HCT116 (cell line): ENCODE results near the gene APOB. TPM values are rescaled to one million over a fixed set of nuclear protein-coding genes. Genes with fewer than 3 reads are reported as not detected.

ENCODE experiments used
- ATAC-seq: fragments of 200-7000 bp; cut with Tn5 transposase; 2 replicates; pipeline ENCODE4 v1.9.1; 2020; ENCODE audit warnings: mild to moderate bottlenecking, moderate library complexity
- BruUV-seq: library from RNA; stranded (reverse); fragments of 400-500 nt; replicated peaks from 2 replicates; lab custom pipeline; 2021; lab: Mats Ljungman, UMichigan
- CTCF ChIA-PET: fragments of 300-600 bp; sonication (Branson Sonifier 250); formaldehyde crosslinking; loops from one replicate; lab custom pipeline; 2021; ENCODE audit warnings: antibody characterized with exemption; lab: Charles Lee
- POLR2A ChIA-PET: fragments of 300-600, 350-600 bp; sonication (Branson Sonifier 250); formaldehyde crosslinking; loops from one replicate; lab custom pipeline; 2021; ENCODE audit warnings: antibody characterized with exemption; lab: Charles Lee
- RAD21 ChIA-PET, 2 experiments: fragments of 300-600 bp; sonication (Branson Sonifier 250); formaldehyde crosslinking; loops; one replicate each; lab custom pipeline; 2023; ENCODE audit warnings: low total read pairs in 2 of 2; ENCODE audit not compliant: uncharacterized antibody in 2 of 2, unreplicated experiment in 2 of 2, low non-redundant PET in 1 of 2; lab: Charles Lee
- DNase-seq: peaks from one replicate; pipeline ENCODE4 v3.0.0-alpha.2; 2010; ENCODE audit warnings: low read depth, low spot score
- H2AFZ ChIP-seq: fragments of 200-600 bp; shearing (Covaris generic), sonication (generic); 2 replicates; pipeline ENCODE4 v1.6.1; 2017; ENCODE audit warnings: low read depth, mixed run types, mixed read lengths, antibody characterized with exemption, low read length; ENCODE audit not compliant: poor library complexity, severe bottlenecking
- H3K27ac ChIP-seq: 2 replicates; pipeline ENCODE4 v1.5.1; 2012; ENCODE audit warnings: low read depth, low read length
- H3K27me3 ChIP-seq: fragments of 200-600 bp; sonication (generic); 2 replicates; pipeline ENCODE4 v1.6.1; 2016; ENCODE audit warnings: mixed run types, low read length, mixed read lengths; ENCODE audit not compliant: insufficient read depth
- H3K36me3 ChIP-seq, 2 experiments: fragments of 200-500 bp in 1 of 2; fragments of 200-600 bp in 1 of 2; sonication (Bioruptor generic) in 1 of 2; sonication (generic) in 1 of 2; 2 replicates each; pipeline versions ENCODE4 v1.5.1 to v1.6.1; 2014 to 2016; ENCODE audit warnings: low read length in 2 of 2, inconsistent platforms in 1 of 2, mixed read lengths in 1 of 2, mixed run types in 1 of 2; ENCODE audit not compliant: insufficient read depth in 2 of 2, control insufficient read depth in 1 of 2
- H3K4me1 ChIP-seq, 2 experiments: fragments of 200-600 bp in 1 of 2; sonication (generic) in 1 of 2; 2 replicates each; pipeline versions ENCODE4 v1.5.1 to v1.6.1; 2012 to 2017; ENCODE audit warnings: low read length in 2 of 2, inconsistent platforms in 1 of 2, mild to moderate bottlenecking in 1 of 2, mixed read lengths in 1 of 2, mixed run types in 1 of 2, moderate library complexity in 1 of 2; ENCODE audit not compliant: insufficient read depth in 2 of 2, control insufficient read depth in 1 of 2
- H3K4me2 ChIP-seq: fragments of 200-600 bp; sonication (generic); 2 replicates; pipeline ENCODE4 v1.6.1; 2017; ENCODE audit warnings: mixed run types, low read length, mixed read lengths
- H3K4me3 ChIP-seq, 2 experiments: fragments of 200-600 bp in 1 of 2; sonication (generic) in 1 of 2; replicated peaks in 1 of 2; 2 replicates each; pipeline ENCODE4 v1.5.1; 2011 to 2016; ENCODE audit warnings: low read length in 2 of 2, control low read depth in 1 of 2, low read depth in 1 of 2, mild to moderate bottlenecking in 1 of 2, mixed read lengths in 1 of 2, mixed run types in 1 of 2
- H3K79me2 ChIP-seq: fragments of 200-600 bp; sonication (generic); 2 replicates; pipeline ENCODE4 v1.6.1; 2017; ENCODE audit warnings: mild to moderate bottlenecking, mixed run types, low read length, moderate library complexity, mixed read lengths; ENCODE audit not compliant: insufficient read depth
- H3K9ac ChIP-seq: fragments of 200-600 bp; sonication (generic); 2 replicates; pipeline ENCODE4 v1.6.1; 2016; ENCODE audit warnings: low read length, mixed read lengths
- H3K9me2 ChIP-seq: fragments of 200-600 bp; sonication (generic), shearing (Covaris generic); 2 replicates; pipeline ENCODE4 v1.6.1; 2017; ENCODE audit warnings: mixed run types, mild to moderate bottlenecking, moderate library complexity; ENCODE audit not compliant: insufficient read depth
- H3K9me3 ChIP-seq, 2 experiments: fragments of 200-500 bp in 1 of 2; fragments of 200-600 bp in 1 of 2; sonication (Bioruptor generic) in 1 of 2; sonication (generic) in 1 of 2; 2 replicates each; pipeline ENCODE4 v1.6.1; 2014 to 2017; ENCODE audit warnings: low read length in 2 of 2, mixed read lengths in 2 of 2, inconsistent platforms in 1 of 2, low read depth in 1 of 2, mild to moderate bottlenecking in 1 of 2, mixed run types in 1 of 2, moderate library complexity in 1 of 2; ENCODE audit not compliant: control insufficient read depth in 1 of 2, insufficient read depth in 1 of 2
- H4K20me1 ChIP-seq: fragments of 200-600 bp; sonication (generic), shearing (Covaris generic); 2 replicates; pipeline ENCODE4 v1.6.1; 2017; ENCODE audit warnings: mixed run types, mild to moderate bottlenecking, moderate library complexity; ENCODE audit not compliant: insufficient read depth
- CTCF ChIP-seq, 3 experiments: fragments of 200-600 bp in 1 of 3; sonication (generic) in 1 of 3; IDR thresholded peaks in 2 of 3; conservative IDR thresholded peaks in 1 of 3; 2 replicates each; pipeline ENCODE4 v1.5.1; 2012 to 2017; ENCODE audit warnings: low read depth in 2 of 3, low read length in 2 of 3, antibody characterized with exemption in 1 of 3, borderline replicate concordance in 1 of 3, control low read depth in 1 of 3, mild to moderate bottlenecking in 1 of 3, mixed read lengths in 1 of 3, mixed run types in 1 of 3, moderate library complexity in 1 of 3; ENCODE audit not compliant: insufficient read depth in 1 of 3
- EGR1 ChIP-seq: IDR thresholded peaks from 2 replicates; pipeline ENCODE4 v1.6.1; 2012; ENCODE audit warnings: low read depth
- EZH2 ChIP-seq: fragments of 200-600 bp; sonication (generic); IDR thresholded peaks from 2 replicates; pipeline ENCODE4 v1.6.1; 2017; ENCODE audit warnings: antibody characterized with exemption, mixed run types
- EZH2phosphoT487 ChIP-seq: fragments of 200-600 bp; IDR thresholded peaks from 2 replicates; pipeline ENCODE4 v1.6.1; 2018; ENCODE audit warnings: antibody characterized with exemption, borderline replicate concordance
- MAX ChIP-seq: IDR thresholded peaks from 2 replicates; pipeline ENCODE4 v1.6.1; 2012
- POLR2A ChIP-seq: IDR thresholded peaks from 2 replicates; pipeline ENCODE4 v1.7.0; 2011; ENCODE audit warnings: borderline replicate concordance; ENCODE audit not compliant: insufficient read depth, insufficient read length; ENCODE audit errors: extremely low read depth
- RAD21 ChIP-seq: IDR thresholded peaks from 2 replicates; pipeline ENCODE4 v1.6.1; 2012; ENCODE audit warnings: low read depth, mild to moderate bottlenecking
- REST ChIP-seq: IDR thresholded peaks from 2 replicates; pipeline ENCODE4 v1.6.1; 2012; ENCODE audit warnings: low read depth
- SIN3A ChIP-seq: IDR thresholded peaks from 2 replicates; pipeline ENCODE4 v1.6.1; 2012; ENCODE audit warnings: low read depth
- ZBTB33 ChIP-seq: IDR thresholded peaks from 2 replicates; pipeline ENCODE4 v1.6.1; 2011; ENCODE audit warnings: mild to moderate bottlenecking, low read length, moderate library complexity; ENCODE audit not compliant: insufficient replicate concordance; ENCODE audit errors: extremely low read depth
- ZFX ChIP-seq: fragments of 450-650 bp; IDR thresholded peaks from 2 replicates; pipeline ENCODE4 v1.6.1; 2017
- intact Hi-C: fragments of 100-400 bp; cut with micrococcal nuclease; formaldehyde crosslinking; loops from 2 replicates; pipeline ENCODE4 v1.10.0; 2022
- total RNA-seq: library from RNA; stranded (reverse); gene quantifications from one replicate; pipeline ENCODE4 v1.2.1, GENCODE V29; 2021; ENCODE audit not compliant: unreplicated experiment

The APOB gene
- total RNA-seq, 1 experiment from 2014 or later = 1.6 TPM

- no peaks in the 10 kb centered on the region for H3K9me3 ChIP-seq
- no peak for ATAC-seq
These were observed 40.5 kb upstream of the APOB start for GRCh38 chr2:21084401-21084800.

GRCh38 chr2:21083482-21083881 is 39.6 kb upstream of the APOB start:
- POLR2A ChIA-PET = no interaction called here
- H3K36me3 ChIP-seq = no peaks in the 10 kb centered on the region
- no peaks in the 10 kb centered on the region for H3K9me3 ChIP-seq
- BruUV-seq = no TSS peak
- no peaks in the 10 kb centered on the region; the same call in 1 of the 2 replicates for H4K20me1 ChIP-seq
- intact Hi-C loops = no loop called here
- H3K4me2 ChIP-seq = no peak overlapping the region
- H3K4me3 ChIP-seq = no peak overlapping the region
- DNase-seq (no peak), ATAC-seq (no peak)
- H3K27me3 ChIP-seq = peaks cover 4% of the 10 kb centered on the region; the same call in 1 of the 2 replicates
- H3K9me2 ChIP-seq = no peaks in the 10 kb centered on the region
- RAD21 ChIA-PET = no interaction called here
- CTCF ChIA-PET = no interaction called here
- H3K27ac ChIP-seq = no peak overlapping the region
- no peak overlapping the region for H3K9ac ChIP-seq
- H3K79me2 ChIP-seq = no peaks in the 10 kb centered on the region
- no peak overlapping the region for H2AFZ ChIP-seq
- H3K4me1 ChIP-seq = no peaks in the 10 kb centered on the region
- TF ChIP-seq REST (no peak), MAX (no peak), CTCF (IDR thresholded peaks at IDR 0.05 in 2 of 3, conservative IDR thresholded peaks at IDR 0.05 in 1 of 3; ENCODE audit: borderline replicate concordance in 1 of 3, insufficient read depth in 1 of 3, low read depth in 2 of 3, low read length in 2 of 3) (no peak), EZH2phosphoT487 (no peak), EGR1 (no peak), RAD21 (no peak)

More at GRCh38 chr2:21084401-21084800, 40.5 kb upstream of the APOB start:
- Histone ChIP-seq H3K4me1 (no peaks in the 10 kb centered on the region), H3K4me3 (no peak overlapping the region), H3K36me3 (no peaks in the 10 kb centered on the region), H3K79me2 (no peaks in the 10 kb centered on the region), H3K9me2 (no peaks in the 10 kb centered on the region), H3K27ac (no peak overlapping the region), H4K20me1 (no peaks in the 10 kb centered on the region; the same call in 1 of the 2 replicates), H3K9ac (no peak overlapping the region), H3K4me2 (no peak overlapping the region), H2AFZ (no peak overlapping the region), H3K27me3 (peaks cover 4% of the 10 kb centered on the region; the same call in 1 of the 2 replicates)
- no peak for DNase-seq
- ChIA-PET RAD21 (no interaction called here), POLR2A (no interaction called here), CTCF (no interaction called here)
- intact Hi-C loops = no loop called here
- TF ChIP-seq ZFX (no peak), RAD21 (no peak), POLR2A (no peak), ZBTB33 (no peak), SIN3A (no peak), EZH2phosphoT487 (no peak), EZH2 (no peak)
- BruUV-seq = no TSS peak
